ENCODE data around the gene SCGB1C2.

DNA sequence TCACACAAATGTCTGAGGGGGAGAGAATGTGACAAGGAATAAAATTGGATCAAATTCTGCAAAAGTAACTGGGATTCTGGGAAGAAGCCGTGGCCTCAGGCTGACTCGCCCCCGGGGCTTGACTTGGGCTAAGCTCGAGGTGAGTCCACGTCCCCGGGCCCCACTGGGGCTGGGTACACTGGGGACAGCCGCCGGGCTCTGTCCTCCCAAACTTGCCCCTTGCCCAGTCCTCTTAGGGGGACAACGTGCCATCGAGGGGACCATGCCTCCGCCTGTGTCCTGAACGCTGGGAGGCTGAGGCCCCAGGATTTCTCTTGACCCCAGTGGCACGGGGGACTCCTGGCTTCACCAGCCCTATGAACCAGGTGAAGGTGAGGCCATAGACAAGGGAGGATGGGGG is 23.0 kb downstream of the SCGB1C2 start:
- TF ChIP-seq EZH2 (IDR thresholded peaks at IDR 0.05; ENCODE audit: insufficient read depth, poor library complexity, severe bottlenecking) (no peak), EZH2phosphoT487 (IDR thresholded peaks at IDR 0.05; ENCODE audit: insufficient read depth, low read depth) (no peak)

Measured in GM23248 (cell line).